Glutamatergic neuron (in vitro differentiated cells): ENCODE measurements around the gene GNAZ. TPM values are rescaled to one million over a fixed set of nuclear protein-coding genes. Genes with fewer than 3 reads are reported as not detected.

Source experiments
- DNase-seq: peaks from one replicate; pipeline ENCODE4 v3.0.0; 2022
- H3K27ac Mint-ChIP-seq: one replicate; pipeline ENCODE4 v1.8.0; 2020; ENCODE audit warnings: mild to moderate bottlenecking, mixed read lengths, inconsistent platforms; ENCODE audit not compliant: unreplicated experiment
- H3K27me3 Mint-ChIP-seq: one replicate; pipeline ENCODE4 v1.8.0; 2020; ENCODE audit warnings: mild to moderate bottlenecking, moderate library complexity, mixed read lengths, inconsistent platforms; ENCODE audit not compliant: unreplicated experiment
- H3K36me3 Mint-ChIP-seq: one replicate; pipeline ENCODE4 v1.8.0; 2020; ENCODE audit warnings: mild to moderate bottlenecking, mixed read lengths, inconsistent platforms; ENCODE audit not compliant: unreplicated experiment
- H3K4me1 Mint-ChIP-seq: one replicate; pipeline ENCODE4 v1.8.0; 2020; ENCODE audit warnings: mild to moderate bottlenecking, low read depth, mixed read lengths, inconsistent platforms; ENCODE audit not compliant: unreplicated experiment
- H3K4me3 Mint-ChIP-seq: one replicate; pipeline ENCODE4 v1.8.0; 2020; ENCODE audit warnings: mild to moderate bottlenecking, mixed read lengths, inconsistent platforms; ENCODE audit not compliant: unreplicated experiment
- H3K9me3 Mint-ChIP-seq: one replicate; pipeline ENCODE4 v1.8.0; 2020; ENCODE audit warnings: mild to moderate bottlenecking, moderate library complexity, mixed read lengths, inconsistent platforms; ENCODE audit not compliant: unreplicated experiment
- CTCF ChIP-seq: fragments of 200-600 bp; sonication (generic); IDR thresholded peaks from one replicate; pipeline ENCODE4 v1.5.0; 2021; ENCODE audit not compliant: partially characterized antibody, unreplicated experiment
- total RNA-seq: library from RNA; stranded (reverse); fragmentation: NEBNext Ultra II Directional; extraction: Animal tissue kit (Norgen Biotek cat#: 25700); gene quantifications from one replicate; pipeline ENCODE4 v1.2.1, GENCODE V29; 2021; ENCODE audit not compliant: unreplicated experiment

The GNAZ gene
- total RNA-seq, 1 donor from 2014 or later, result 82.5 TPM

DNA sequence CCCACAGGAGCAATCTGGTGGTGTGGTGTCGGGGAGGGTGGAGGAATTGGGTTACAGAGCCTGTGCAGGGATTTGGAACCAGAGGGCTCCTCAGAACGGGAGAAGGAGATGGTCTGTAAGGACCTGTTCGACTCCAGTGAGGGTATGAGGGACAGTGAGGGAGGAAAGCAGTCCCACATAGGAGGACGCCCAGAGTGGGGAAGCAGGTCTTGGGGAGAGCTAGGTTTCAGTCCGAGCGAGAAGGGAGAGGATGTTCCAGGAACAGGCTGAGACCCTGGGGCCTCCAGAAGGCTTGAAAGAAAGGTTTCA is 32.0 kb upstream of the GNAZ start:
- Mint-ChIP-seq H3K9me3 (peaks cover 4% of the 10 kb centered on the region), H3K4me3 (peak overlapping the region; percentile 38), H3K27ac (peak overlapping the region; percentile 17), H3K4me1 (peaks cover 22% of the 10 kb centered on the region), H3K27me3 (peaks cover 12% of the 10 kb centered on the region), H3K36me3 (peaks cover 6% of the 10 kb centered on the region)
- DNase-seq, result no peak
- TF ChIP-seq CTCF, result no peak

DNA sequence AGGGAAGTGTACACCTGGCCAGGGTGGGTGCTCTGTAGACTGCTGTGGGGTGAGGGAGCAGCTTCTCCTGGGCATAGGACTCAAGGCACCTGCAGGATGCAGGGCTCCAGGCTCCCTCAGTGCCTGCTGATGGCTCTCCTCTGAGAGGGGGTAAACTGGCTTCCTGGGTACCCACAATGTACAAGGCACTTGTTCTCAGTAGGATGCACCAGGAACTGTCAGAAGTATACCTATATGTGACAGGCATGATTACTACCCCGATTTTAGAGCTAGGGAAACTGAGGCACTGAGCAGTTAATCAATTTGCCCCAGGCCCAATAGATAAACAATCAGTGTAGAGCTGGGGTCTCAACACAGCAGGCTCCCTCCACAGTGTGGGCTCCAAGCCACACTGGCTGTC is 31.4 kb upstream of the GNAZ start:
- Mint-ChIP-seq H3K4me3 (no peak overlapping the region), H3K4me1 (peaks cover 20% of the 10 kb centered on the region), H3K27me3 (peaks cover 10% of the 10 kb centered on the region), H3K36me3 (peaks cover 6% of the 10 kb centered on the region), H3K27ac (no peak overlapping the region), H3K9me3 (peaks cover 4% of the 10 kb centered on the region)
- no peak for DNase-seq
- no peak for TF ChIP-seq CTCF

- Mint-ChIP-seq H3K4me3 (no peak overlapping the region), H3K4me1 (peaks cover 8% of the 10 kb centered on the region), H3K36me3 (peaks cover 6% of the 10 kb centered on the region), H3K9me3 (peaks cover 4% of the 10 kb centered on the region), H3K27me3 (peaks cover 4% of the 10 kb centered on the region), H3K27ac (no peak overlapping the region)
- no peak for DNase-seq
- TF ChIP-seq CTCF, result no peak
Measured at GRCh38 chr22:23042179-23042578, 28.1 kb upstream of the GNAZ start.

GRCh38 chr22:23044570-23044969 is 25.7 kb upstream of the GNAZ start:
- no peak for TF ChIP-seq CTCF
- Mint-ChIP-seq H3K27ac (no peak overlapping the region), H3K27me3 (no peaks in the 10 kb centered on the region)

GRCh38 chr22:23045461-23045860 is 24.9 kb upstream of the GNAZ start:
- H3K4me1 Mint-ChIP-seq, result peaks cover 2% of the 10 kb centered on the region
- no peaks in the 10 kb centered on the region for H3K27me3 Mint-ChIP-seq
- no peak for DNase-seq
- no peaks in the 10 kb centered on the region for H3K9me3 Mint-ChIP-seq
- H3K4me3 Mint-ChIP-seq, result no peak overlapping the region
- no peak overlapping the region for H3K27ac Mint-ChIP-seq
- TF ChIP-seq CTCF, result no peak
- H3K36me3 Mint-ChIP-seq, result no peaks in the 10 kb centered on the region

More at GRCh38 chr22:23044570-23044969, 25.7 kb upstream of the GNAZ start:
- no peaks in the 10 kb centered on the region for H3K9me3 Mint-ChIP-seq
- H3K4me1 Mint-ChIP-seq, result peaks cover 2% of the 10 kb centered on the region
- H3K36me3 Mint-ChIP-seq, result no peaks in the 10 kb centered on the region
- DNase-seq, result no peak
- no peak overlapping the region for H3K4me3 Mint-ChIP-seq
